C4-2B (cell line): ENCODE measurements around the gene TPPP3.

Experiments
- H3K27ac ChIP-seq: fragments of 450-650 bp; 2 replicates; pipeline ENCODE4 v1.5.1; 2017
- ZFX ChIP-seq: fragments of 450-650 bp; IDR thresholded peaks from 2 replicates; pipeline ENCODE4 v1.6.1; 2017
- TF ChIP-seq, protein P1 (sequence below): fragments of 450-650 bp; conservative IDR thresholded peaks from 2 replicates; pipeline ENCODE4 v1.5.1; 2017; ENCODE audit warnings: mild to moderate bottlenecking

Gene TPPP3

DNA sequence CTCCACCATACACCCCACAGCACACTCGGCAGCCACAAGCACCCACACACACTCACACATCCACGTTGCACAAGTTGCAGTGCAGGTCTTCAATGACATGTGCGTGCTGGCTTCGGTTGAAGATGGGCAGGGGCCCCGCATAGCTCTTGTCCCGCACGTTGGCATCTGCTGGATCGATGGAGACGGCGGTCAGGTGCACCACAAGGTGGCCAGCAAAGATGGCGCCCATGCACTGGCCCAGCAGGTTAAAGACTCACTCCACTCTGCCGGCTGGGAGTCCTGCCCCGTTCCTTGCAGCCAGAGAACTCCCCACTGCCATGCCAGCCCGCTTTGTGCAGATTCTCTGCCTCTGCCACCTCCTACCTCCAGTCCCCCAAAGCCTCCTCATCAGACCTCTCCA is 7.6 kb upstream of the TPPP3 start:
- H3K27ac ChIP-seq: no peak overlapping the region

DNA sequence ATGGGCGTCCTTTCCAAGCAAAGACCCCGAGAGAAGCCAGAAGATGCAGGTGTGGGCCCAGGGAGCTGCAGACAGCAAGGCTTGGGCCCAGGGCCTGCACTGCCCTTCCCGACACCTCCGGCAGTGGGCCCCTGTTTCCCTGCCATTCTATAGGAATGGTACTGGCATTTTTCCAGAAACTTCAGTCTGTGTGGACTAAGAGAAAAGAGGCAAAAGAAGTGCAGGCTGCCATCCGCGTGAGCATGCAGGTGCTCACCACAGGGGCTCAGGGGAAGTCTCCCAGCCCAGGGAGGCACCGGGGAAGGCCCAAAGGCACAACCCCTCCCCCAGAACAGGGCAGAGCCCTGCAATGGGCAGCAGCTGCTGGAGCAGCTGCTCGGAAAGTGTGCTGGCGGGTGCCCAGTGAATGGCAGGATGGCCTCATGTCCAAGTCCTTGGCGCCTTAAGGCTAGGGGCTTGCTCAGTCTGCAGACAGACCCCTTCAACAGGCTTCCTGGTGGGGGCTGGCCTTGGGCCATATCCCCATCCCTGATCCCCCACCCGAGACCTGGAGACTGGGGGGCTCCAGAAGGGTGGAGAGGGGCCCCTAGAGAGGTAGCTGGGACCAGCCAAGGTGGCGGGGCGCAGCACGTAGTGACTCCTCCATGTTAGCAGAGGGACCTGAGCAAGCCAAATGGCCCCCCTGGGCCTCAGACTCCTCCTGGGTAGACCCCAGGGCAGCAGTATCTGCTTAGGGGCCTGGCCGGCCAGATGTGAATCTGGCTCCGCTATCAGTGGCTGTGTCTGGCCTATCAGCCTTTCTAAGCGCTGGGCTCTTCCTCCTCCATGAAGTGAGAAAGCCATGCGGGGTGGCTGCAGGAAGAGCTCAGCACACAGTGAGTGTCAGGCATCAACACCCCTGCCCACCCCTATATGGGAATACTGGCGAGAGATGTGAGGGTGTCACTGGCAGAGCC is 6.7 kb upstream of the TPPP3 start:
- TF ChIP-seq, protein P1, sequence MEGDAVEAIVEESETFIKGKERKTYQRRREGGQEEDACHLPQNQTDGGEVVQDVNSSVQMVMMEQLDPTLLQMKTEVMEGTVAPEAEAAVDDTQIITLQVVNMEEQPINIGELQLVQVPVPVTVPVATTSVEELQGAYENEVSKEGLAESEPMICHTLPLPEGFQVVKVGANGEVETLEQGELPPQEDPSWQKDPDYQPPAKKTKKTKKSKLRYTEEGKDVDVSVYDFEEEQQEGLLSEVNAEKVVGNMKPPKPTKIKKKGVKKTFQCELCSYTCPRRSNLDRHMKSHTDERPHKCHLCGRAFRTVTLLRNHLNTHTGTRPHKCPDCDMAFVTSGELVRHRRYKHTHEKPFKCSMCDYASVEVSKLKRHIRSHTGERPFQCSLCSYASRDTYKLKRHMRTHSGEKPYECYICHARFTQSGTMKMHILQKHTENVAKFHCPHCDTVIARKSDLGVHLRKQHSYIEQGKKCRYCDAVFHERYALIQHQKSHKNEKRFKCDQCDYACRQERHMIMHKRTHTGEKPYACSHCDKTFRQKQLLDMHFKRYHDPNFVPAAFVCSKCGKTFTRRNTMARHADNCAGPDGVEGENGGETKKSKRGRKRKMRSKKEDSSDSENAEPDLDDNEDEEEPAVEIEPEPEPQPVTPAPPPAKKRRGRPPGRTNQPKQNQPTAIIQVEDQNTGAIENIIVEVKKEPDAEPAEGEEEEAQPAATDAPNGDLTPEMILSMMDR: no peak
- no peak for TF ChIP-seq ZFX
- H3K27ac ChIP-seq: no peak overlapping the region

More for the DNA sequence above, 7.6 kb upstream of the TPPP3 start:
- no peak for TF ChIP-seq ZFX
- TF ChIP-seq, protein P1: no peak

DNA sequence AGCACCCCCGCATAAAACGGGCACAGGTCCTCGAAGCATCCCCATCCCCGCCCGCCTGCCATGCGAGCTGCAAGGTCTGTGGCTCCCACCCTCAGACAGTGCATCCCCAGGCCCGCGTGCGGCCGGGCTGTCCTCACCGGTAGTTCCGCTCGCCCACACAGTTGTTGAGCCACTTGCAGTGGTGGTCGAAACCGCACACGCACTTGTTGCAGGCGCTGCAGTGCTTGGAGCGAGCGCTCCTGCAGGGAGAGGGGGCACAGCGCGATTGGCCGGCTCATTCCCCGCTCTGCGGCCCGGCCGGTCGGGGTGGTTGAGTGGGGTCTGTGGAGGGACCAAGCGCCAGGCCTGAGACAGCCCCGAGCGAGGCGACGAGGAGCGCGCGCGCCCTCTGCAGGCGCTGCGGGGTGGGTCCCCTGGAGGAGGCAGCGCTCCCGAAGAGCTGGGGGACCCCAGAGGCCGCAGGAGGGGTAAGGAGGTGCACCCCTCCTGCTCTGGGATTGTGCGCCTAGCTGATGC is 6.0 kb upstream of the TPPP3 start:
- no peak overlapping the region for H3K27ac ChIP-seq
- TF ChIP-seq, protein P1: no peak
- TF ChIP-seq ZFX: no peak

DNA sequence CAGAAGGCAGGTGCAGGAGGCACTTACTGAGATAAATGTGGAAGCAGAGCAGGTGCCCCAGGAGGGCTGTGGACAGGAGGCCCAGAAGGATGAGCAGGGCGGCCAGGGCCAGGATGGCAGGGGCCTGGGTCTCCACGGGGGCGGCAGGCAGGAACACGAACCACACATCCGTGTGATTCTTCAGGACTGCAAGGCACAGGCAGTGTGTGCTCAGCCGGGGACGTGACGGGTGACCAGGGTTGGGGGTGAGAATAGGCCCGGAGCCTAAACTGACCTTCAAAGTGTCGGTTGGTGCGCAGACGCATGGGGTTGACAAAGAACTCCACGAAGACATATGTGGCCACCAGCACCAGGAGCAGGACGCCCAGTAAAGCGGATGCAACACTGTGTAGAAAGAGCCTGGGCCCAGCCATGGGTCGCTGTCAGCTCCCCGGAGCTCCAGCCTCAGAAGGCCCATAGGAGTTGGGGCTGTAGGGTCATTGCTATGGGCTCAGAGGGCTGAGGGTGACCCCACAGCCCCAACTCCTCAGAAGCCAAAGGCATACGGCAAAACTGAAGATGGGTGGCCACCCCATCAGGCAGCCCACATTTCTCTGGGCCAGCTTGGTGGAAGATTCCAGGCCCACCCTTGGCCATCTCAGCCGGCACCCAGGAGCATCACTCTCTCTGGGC is 5.4 kb upstream of the TPPP3 start:
- TF ChIP-seq, protein P1: no peak
- TF ChIP-seq ZFX: no peak
- no peak overlapping the region for H3K27ac ChIP-seq

DNA sequence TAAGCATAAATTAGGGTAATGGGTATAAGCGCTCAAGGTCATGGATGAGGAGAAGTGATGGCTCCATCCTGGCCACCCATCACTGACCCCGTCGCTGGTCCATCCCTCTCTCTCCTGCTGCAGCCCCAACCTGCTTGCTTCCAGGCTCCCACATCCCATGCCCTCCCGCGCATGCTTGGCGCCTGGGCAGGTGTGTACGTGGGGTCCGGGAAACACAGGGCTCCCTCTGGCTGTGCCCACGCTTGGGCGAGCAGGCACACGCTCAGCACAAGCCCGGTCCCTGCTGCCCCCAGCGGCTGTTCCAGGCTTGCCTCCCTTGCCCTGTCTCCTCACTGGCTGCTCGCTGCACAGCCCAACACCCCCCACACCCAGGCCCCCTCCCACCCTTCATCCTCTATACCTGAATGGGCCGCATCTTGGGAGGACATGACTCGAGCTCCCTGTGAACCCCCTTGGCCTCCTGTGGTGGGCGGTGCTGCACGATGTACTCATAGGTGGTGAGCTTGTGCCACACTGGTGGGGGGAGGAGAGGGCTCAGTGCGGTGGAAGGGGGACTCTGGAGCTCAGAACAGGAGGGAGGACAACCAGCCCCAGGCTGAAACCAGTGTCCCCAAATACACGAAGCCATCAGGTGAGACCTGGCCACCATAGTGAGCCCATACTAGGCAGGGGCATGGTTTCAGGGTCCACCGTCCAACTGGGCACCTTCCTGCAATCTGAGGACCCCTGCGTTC is 4.7 kb upstream of the TPPP3 start:
- TF ChIP-seq ZFX: no peak
- no peak overlapping the region for H3K27ac ChIP-seq

DNA sequence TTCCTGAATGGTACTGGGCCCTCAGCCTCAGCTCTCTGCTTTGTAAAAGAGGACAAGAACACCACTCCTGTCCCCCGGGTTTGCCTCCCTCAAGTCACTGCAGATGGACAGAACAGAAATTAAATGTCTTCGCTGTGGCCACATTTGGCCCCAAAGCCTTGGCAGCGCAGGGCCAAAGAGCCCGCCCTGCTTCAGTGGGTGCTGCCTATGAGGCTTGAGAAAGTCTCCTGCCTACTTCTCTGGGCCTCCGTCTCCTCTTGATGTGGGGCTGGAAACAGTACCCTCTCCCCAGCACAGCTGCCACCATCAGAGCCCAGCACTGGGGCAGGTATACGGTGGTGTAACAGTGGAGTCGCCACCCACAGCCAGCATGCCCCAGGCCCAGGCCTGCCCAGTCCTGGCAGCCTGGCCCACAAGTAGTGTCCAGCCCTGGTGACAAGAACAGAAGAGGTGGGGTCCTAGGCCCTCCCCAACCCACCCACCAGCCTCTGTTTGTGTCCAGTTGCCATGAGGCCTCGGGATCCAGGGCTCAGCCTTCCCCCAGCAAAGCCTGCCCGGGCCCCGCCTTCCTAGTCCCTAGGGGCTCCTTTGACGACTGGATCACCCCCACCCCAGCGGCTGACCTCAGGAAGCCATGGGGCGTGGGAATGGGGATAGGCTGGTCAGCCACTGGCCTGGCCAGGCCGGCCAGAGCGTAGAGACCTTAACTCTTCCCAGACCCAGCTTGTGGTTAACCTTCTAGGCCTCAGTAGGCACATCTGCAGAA is 3.9 kb upstream of the TPPP3 start:
- TF ChIP-seq, protein P1: no peak
- TF ChIP-seq ZFX: no peak
- no peak overlapping the region for H3K27ac ChIP-seq
